ENCODE measurements around the gene YES1. TPM values are rescaled to one million over a fixed set of nuclear protein-coding genes. Genes with fewer than 3 reads are reported as not detected.

Gene YES1
- total RNA-seq, 2 donors from 2014 or later, result 62.8 to 78.8 TPM

DNA sequence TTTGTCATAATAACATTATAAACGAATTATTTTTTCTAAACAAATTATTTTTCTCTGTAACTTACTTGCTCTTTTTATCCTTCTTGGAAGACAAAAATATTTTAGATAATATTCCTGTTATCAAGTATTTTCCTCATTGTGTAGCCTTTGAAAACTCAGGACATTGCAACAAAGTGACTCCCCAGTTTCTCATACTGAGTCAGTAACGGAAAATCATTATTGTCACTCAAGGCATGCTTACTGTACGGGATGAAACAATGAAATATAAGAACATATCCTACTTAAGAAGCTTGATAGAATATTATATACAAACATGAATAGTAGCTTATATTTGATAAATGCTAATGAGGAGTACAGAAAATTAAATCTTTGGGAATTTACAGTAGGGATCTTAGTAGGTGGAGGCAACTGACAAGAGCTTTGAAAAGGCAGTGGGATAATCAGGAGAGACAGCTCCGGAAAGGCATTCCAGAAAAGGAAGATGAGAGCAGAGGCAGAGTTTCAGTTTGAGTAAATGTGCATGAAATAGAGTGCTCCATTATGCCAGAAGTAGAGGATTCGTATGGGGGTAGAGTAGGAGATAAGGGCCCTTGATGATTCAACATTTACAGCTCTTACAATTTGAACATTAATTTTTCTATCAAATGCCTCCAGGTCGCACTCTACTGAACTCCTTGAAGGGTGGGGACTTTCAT, 14.0 kb upstream of the YES1 start:
- no peaks in the 10 kb centered on the region for H3K9me3 Mint-ChIP-seq

DNA sequence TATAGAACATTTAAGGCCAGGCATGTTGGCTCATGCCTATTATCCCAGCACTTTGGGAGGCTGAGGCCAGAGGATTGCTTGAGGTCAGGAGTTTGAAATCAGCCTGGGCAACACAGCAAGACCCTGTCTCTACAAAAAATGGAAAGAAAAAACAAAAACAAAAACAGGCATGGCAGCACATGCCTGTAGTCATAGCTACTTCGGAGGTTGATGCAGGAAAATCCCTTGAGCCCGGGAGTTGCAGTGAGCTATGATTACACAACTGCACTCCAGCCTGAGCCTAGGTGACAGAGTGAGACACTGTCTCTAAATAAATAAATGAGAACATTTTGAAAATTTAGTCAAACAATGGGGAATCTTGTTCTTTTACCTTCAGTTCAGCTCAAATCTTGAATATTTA, 12.1 kb upstream of the YES1 start:
- no peaks in the 10 kb centered on the region for H3K9me3 Mint-ChIP-seq
- Histone ChIP-seq H3K4me1 (ENCODE audit: control insufficient read depth, insufficient read depth, low read length) (no peaks in the 10 kb centered on the region), H3K27me3 (ENCODE audit: control insufficient read depth, insufficient read depth, low read length, poor library complexity, severe bottlenecking) (no peaks in the 10 kb centered on the region), H3K27ac (ENCODE audit: low read depth, low read length) (no peak overlapping the region), H3K4me3 (ENCODE audit: low read length) (no peak overlapping the region), H3K36me3 (ENCODE audit: control insufficient read depth, insufficient read depth, low read length) (no peaks in the 10 kb centered on the region), H3K9me3 (ENCODE audit: control insufficient read depth, low read length) (no peaks in the 10 kb centered on the region), H3K9ac (ENCODE audit: extremely low read depth, low read length, poor library complexity, severe bottlenecking) (no peak overlapping the region)
- DNase-seq, result no peak
- H3K36me3 Mint-ChIP-seq (ENCODE audit: low read depth), result no peaks in the 10 kb centered on the region
- H3K27me3 Mint-ChIP-seq (ENCODE audit: insufficient read depth), result no peaks in the 10 kb centered on the region
- TF ChIP-seq, protein P1, sequence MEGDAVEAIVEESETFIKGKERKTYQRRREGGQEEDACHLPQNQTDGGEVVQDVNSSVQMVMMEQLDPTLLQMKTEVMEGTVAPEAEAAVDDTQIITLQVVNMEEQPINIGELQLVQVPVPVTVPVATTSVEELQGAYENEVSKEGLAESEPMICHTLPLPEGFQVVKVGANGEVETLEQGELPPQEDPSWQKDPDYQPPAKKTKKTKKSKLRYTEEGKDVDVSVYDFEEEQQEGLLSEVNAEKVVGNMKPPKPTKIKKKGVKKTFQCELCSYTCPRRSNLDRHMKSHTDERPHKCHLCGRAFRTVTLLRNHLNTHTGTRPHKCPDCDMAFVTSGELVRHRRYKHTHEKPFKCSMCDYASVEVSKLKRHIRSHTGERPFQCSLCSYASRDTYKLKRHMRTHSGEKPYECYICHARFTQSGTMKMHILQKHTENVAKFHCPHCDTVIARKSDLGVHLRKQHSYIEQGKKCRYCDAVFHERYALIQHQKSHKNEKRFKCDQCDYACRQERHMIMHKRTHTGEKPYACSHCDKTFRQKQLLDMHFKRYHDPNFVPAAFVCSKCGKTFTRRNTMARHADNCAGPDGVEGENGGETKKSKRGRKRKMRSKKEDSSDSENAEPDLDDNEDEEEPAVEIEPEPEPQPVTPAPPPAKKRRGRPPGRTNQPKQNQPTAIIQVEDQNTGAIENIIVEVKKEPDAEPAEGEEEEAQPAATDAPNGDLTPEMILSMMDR (conservative IDR thresholded peaks at IDR 0.05), result no peak
- H3K27ac Mint-ChIP-seq, result no peak overlapping the region
- H3K4me3 Mint-ChIP-seq, result no peak overlapping the region
- WGBS, 2 experiments (ENCODE audit: insufficient coverage in 1 of 2, insufficient read length in 1 of 2), result 83 to 86% methylated on average over 2 of the region's 2 CpGs
- no peaks in the 10 kb centered on the region for H3K4me1 Mint-ChIP-seq

More for the DNA sequence above, 14.0 kb upstream of the YES1 start:
- Histone ChIP-seq H3K27ac (ENCODE audit: low read depth, low read length) (no peak overlapping the region), H3K36me3 (ENCODE audit: control insufficient read depth, insufficient read depth, low read length) (no peaks in the 10 kb centered on the region), H3K9ac (ENCODE audit: extremely low read depth, low read length, poor library complexity, severe bottlenecking) (no peak overlapping the region), H3K9me3 (ENCODE audit: control insufficient read depth, low read length) (no peaks in the 10 kb centered on the region), H3K4me3 (ENCODE audit: low read length) (no peak overlapping the region), H3K27me3 (ENCODE audit: control insufficient read depth, insufficient read depth, low read length, poor library complexity, severe bottlenecking) (no peaks in the 10 kb centered on the region), H3K4me1 (ENCODE audit: control insufficient read depth, insufficient read depth, low read length) (no peaks in the 10 kb centered on the region)
- Mint-ChIP-seq H3K27me3 (ENCODE audit: insufficient read depth) (no peaks in the 10 kb centered on the region), H3K4me3 (no peak overlapping the region), H3K27ac (no peak overlapping the region), H3K4me1 (peaks cover 10% of the 10 kb centered on the region), H3K36me3 (ENCODE audit: low read depth) (no peaks in the 10 kb centered on the region)
- 86 to 89% methylated on average over 1 to 3 of the region's 6 CpGs for WGBS, 2 experiments (ENCODE audit: insufficient coverage in 1 of 2, insufficient read length in 1 of 2)
- DNase-seq, result no peak
- TF ChIP-seq, protein P1 (conservative IDR thresholded peaks at IDR 0.05), result no peak

DNA sequence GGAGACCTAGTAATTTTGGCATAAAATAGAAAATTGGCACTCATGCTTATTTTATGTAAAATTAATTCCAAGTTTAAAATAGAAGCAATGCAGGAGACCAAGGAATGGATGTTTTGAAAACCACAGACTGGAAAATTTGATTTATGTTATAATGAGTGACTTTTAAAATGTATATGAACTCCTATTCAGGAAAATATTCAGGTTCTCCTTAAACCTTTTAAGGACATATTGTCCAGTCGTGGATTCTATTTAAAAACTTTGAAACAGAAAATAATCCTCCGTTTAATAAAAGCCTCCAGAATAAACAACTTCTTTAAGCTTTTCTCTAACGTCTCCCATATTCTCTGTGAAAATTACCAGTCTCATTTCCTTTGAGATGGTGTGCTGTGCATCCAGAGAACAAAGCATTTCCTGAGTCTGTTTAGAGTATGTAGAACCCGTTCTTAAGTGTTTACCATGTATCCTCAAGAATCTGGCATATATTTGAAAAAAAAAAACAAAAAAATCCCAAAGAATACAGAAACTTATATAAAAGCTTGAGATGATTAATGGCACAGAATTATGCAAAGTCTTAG, 8.6 kb upstream of the YES1 start:
- no peak overlapping the region for H3K9ac ChIP-seq (ENCODE audit: extremely low read depth, low read length, poor library complexity, severe bottlenecking)
- H3K36me3 ChIP-seq (ENCODE audit: control insufficient read depth, insufficient read depth, low read length), result no peaks in the 10 kb centered on the region
- Mint-ChIP-seq H3K4me1 (no peaks in the 10 kb centered on the region), H3K36me3 (ENCODE audit: low read depth) (no peaks in the 10 kb centered on the region), H3K4me3 (no peak overlapping the region), H3K27ac (no peak overlapping the region), H3K27me3 (ENCODE audit: insufficient read depth) (peaks cover 2% of the 10 kb centered on the region), H3K9me3 (no peaks in the 10 kb centered on the region)
- no peak overlapping the region for H3K4me3 ChIP-seq (ENCODE audit: low read length)
- H3K27me3 ChIP-seq (ENCODE audit: control insufficient read depth, insufficient read depth, low read length, poor library complexity, severe bottlenecking), result no peaks in the 10 kb centered on the region
- DNase-seq, result no peak
- H3K9me3 ChIP-seq (ENCODE audit: control insufficient read depth, low read length), result no peaks in the 10 kb centered on the region
- TF ChIP-seq, protein P1 (conservative IDR thresholded peaks at IDR 0.05), result no peak
- H3K4me1 ChIP-seq (ENCODE audit: control insufficient read depth, insufficient read depth, low read length), result no peaks in the 10 kb centered on the region
- no peak overlapping the region for H3K27ac ChIP-seq (ENCODE audit: low read depth, low read length)
- WGBS, 2 experiments (ENCODE audit: insufficient coverage in 1 of 2, insufficient read length in 1 of 2), result 86 to 94% methylated on average over 3 to 4 of the region's 4 CpGs

Measured in endodermal cell (in vitro differentiated cells).